Dermis lymphatic vessel endothelial cell (primary cell): ENCODE results near the gene TUBB8. TPM values are rescaled to one million over a fixed set of nuclear protein-coding genes. Genes with fewer than 3 reads are reported as not detected.

Experiments used
- total RNA-seq: library from RNA; depleted of rRNA; stranded (reverse); fragments of >200 nt; gene quantifications from 2 replicates; pipeline ENCODE4 v1.2.1, GENCODE V29; 2014

The TUBB8 gene
- total RNA-seq, result 0.09 and 0.11 TPM in 2 replicates

GRCh38 chr10:48996-49395 lies at the start of gene TUBB8:
Gene TUBB8 (minus strand): TSS chr10:49296. CDS start chr10:49238, 58 bp downstream.

Other genes with a start within 250 kb of the TUBB8 start
- gene ZMYND11, start 86.2 kb upstream of the TUBB8 start, total RNA-seq, result 54.3 and 69.8 TPM in 2 replicates